Adrenal gland (tissue), 5 donors: ENCODE results near the gene ANKRD24.

Experiments used
- CTCF ChIP-seq, 6 experiments: fragments of 450-650 bp in 4 of 6; fragments of 200-600 bp in 2 of 6; sonication (generic) in 1 of 6; IDR thresholded peaks; 1 replicate in 5 of 6; 2 replicates in 1 of 6; pipeline versions ENCODE4 v1.5.1 to v1.8.0; 2016 to 2021; ENCODE audit warnings: antibody characterized with exemption in 6 of 6, mild to moderate bottlenecking in 2 of 6, moderate library complexity in 1 of 6
- POLR2A ChIP-seq, 2 donors: fragments of 450-650 bp; IDR thresholded peaks; one replicate each; pipeline ENCODE4 v1.6.1; 2017; ENCODE audit warnings: antibody characterized with exemption in 2 of 2, mild to moderate bottlenecking in 2 of 2, moderate library complexity in 1 of 2
- donor health status: DM: no; HTN: no; CAD: no.

- TF ChIP-seq CTCF (IDR thresholded peaks at IDR 0.05) (no peak), POLR2A (IDR thresholded peaks at IDR 0.05) (no peak)
Observed at GRCh38 chr19:4220188-4220587, 37.7 kb downstream of the ANKRD24 start.
